Fibroblast of lung (primary cell): ENCODE data around the gene LBR. TPM values are rescaled to one million over a fixed set of nuclear protein-coding genes. Genes with fewer than 3 reads are reported as not detected.

Experiments used
- DNase-seq, 2 donors: peaks; one replicate each; pipeline versions ENCODE4 v3.0.0 to v3.0.0-alpha.2; 2010; ENCODE audit warnings: low read depth in 2 of 2
- H2AFZ ChIP-seq: 2 replicates; pipeline ENCODE4 v1.5.1; 2012; ENCODE audit warnings: low read length, control low read depth, inconsistent platforms
- H3K27ac ChIP-seq: 2 replicates; pipeline ENCODE4 v1.5.1; 2011; ENCODE audit warnings: low read length, control low read depth; ENCODE audit not compliant: insufficient read depth
- H3K27me3 ChIP-seq: 2 replicates; pipeline ENCODE4 v1.5.1; 2011; ENCODE audit warnings: mild to moderate bottlenecking, low read length; ENCODE audit not compliant: control insufficient read depth, insufficient read depth
- H3K36me3 ChIP-seq: 2 replicates; pipeline ENCODE4 v1.5.1; 2011; ENCODE audit warnings: low read length; ENCODE audit not compliant: control insufficient read depth, insufficient read depth
- H3K4me1 ChIP-seq: 2 replicates; pipeline ENCODE4 v1.5.1; 2011; ENCODE audit warnings: low read length; ENCODE audit not compliant: control insufficient read depth, insufficient read depth; ENCODE audit errors: extremely low read depth
- H3K4me2 ChIP-seq: 2 replicates; pipeline ENCODE4 v1.5.1; 2011; ENCODE audit warnings: low read length, control low read depth; ENCODE audit not compliant: insufficient read depth; ENCODE audit errors: extremely low read depth
- H3K4me3 ChIP-seq, 4 experiments: fragments of 200-600 bp in 1 of 4; sonication (generic) in 1 of 4; replicated peaks in 1 of 4; 2 replicates each; pipeline ENCODE4 v1.5.1; 2011 to 2016; ENCODE audit warnings: low read length in 4 of 4, low read depth in 3 of 4, mild to moderate bottlenecking in 3 of 4, control low read depth in 2 of 4, inconsistent platforms in 1 of 4, mixed read lengths in 1 of 4; ENCODE audit not compliant: insufficient read depth in 1 of 4; ENCODE audit errors: control extremely low read depth in 1 of 4
- H3K79me2 ChIP-seq: 2 replicates; pipeline ENCODE4 v1.5.1; 2012; ENCODE audit warnings: mild to moderate bottlenecking, low read length, inconsistent platforms; ENCODE audit not compliant: control insufficient read depth, insufficient read depth
- H3K9ac ChIP-seq: 2 replicates; pipeline ENCODE4 v1.5.1; 2011; ENCODE audit warnings: mild to moderate bottlenecking, low read length, control low read depth; ENCODE audit not compliant: insufficient read depth
- H3K9me3 ChIP-seq: 2 replicates; pipeline ENCODE4 v1.5.1; 2012; ENCODE audit warnings: low read depth, low read length; ENCODE audit not compliant: control insufficient read depth, insufficient read depth
- H4K20me1 ChIP-seq: 2 replicates; pipeline ENCODE4 v1.5.1; 2011; ENCODE audit warnings: low read length; ENCODE audit not compliant: control insufficient read depth, insufficient read depth; ENCODE audit errors: extremely low read depth
- EZH2 ChIP-seq: IDR thresholded peaks from 2 replicates; pipeline ENCODE4 v1.5.1; 2012; ENCODE audit warnings: low read length, control low read depth, mild to moderate bottlenecking; ENCODE audit errors: missing control alignments
- polyA plus RNA-seq, 2 donors: library from polyadenylated mRNA; depleted of rRNA in 1 of 2; stranded (reverse) in 1 of 2; unstranded in 1 of 2; fragments of >200 nt; gene quantifications; 2 replicates each; pipeline ENCODE4 v1.2.1, GENCODE V29; 2011 to 2012; ENCODE audit warnings: missing spikeins in 1 of 2
- total RNA-seq: library from RNA; depleted of rRNA; stranded (reverse); fragments of >200 nt; gene quantifications from 2 replicates; pipeline ENCODE4 v1.2.1, GENCODE V29; 2014
- TF ChIP-seq, protein P1 (sequence below), 2 donors: IDR thresholded peaks in 1 of 2; conservative IDR thresholded peaks in 1 of 2; 1 replicate in 1 of 2; 2 replicates in 1 of 2; pipeline ENCODE4 v1.5.1; 2011 to 2012; ENCODE audit warnings: low read length in 2 of 2, control low read depth in 1 of 2, inconsistent platforms in 1 of 2, low read depth in 1 of 2, mild to moderate bottlenecking in 1 of 2

LBR gene
- total and polyA plus RNA-seq, 2 donors (not counting 1 experiment from before 2014, with no cell fraction given) = 33.9 to 34.1 TPM

DNA sequence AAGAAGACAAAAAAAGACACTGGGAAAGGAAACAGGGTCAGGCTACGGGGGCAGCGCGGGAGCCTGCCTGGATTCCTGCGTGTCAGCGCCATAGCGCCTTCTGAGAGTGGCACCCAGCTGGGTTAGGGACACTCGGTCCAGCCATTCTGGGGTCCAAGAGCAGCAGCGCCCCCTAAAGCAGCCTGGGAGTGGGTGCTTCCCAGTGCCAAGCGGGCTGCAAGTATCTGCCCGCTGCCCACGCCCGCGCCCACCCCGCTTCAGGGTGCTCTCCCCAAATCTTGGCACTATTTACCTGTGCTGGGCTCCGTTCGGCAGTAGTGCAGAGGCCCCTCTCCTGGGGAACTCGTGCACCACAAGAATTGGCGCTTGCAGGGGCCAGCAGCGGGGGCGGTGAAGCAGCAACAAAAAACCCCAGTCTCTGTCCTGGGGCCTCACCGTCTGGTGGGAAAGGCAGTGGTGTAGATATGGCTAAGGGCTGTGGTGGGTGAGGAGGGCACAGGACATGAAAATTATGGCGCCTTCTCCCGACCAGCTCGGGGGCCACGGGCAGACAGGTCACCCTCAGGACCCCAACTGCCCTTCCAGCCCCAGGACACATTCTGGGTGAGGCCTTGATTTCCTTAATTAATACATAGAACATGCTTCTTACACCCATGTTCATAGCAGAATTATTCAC, 24.1 kb upstream of the LBR start:
- no peaks in the 10 kb centered on the region for H4K20me1 ChIP-seq
- no peaks in the 10 kb centered on the region for H3K9me3 ChIP-seq
- no peak overlapping the region for H2AFZ ChIP-seq
- no peaks in the 10 kb centered on the region for H3K27me3 ChIP-seq
- H3K4me3 ChIP-seq = no peak overlapping the region
- TF ChIP-seq, protein P1, sequence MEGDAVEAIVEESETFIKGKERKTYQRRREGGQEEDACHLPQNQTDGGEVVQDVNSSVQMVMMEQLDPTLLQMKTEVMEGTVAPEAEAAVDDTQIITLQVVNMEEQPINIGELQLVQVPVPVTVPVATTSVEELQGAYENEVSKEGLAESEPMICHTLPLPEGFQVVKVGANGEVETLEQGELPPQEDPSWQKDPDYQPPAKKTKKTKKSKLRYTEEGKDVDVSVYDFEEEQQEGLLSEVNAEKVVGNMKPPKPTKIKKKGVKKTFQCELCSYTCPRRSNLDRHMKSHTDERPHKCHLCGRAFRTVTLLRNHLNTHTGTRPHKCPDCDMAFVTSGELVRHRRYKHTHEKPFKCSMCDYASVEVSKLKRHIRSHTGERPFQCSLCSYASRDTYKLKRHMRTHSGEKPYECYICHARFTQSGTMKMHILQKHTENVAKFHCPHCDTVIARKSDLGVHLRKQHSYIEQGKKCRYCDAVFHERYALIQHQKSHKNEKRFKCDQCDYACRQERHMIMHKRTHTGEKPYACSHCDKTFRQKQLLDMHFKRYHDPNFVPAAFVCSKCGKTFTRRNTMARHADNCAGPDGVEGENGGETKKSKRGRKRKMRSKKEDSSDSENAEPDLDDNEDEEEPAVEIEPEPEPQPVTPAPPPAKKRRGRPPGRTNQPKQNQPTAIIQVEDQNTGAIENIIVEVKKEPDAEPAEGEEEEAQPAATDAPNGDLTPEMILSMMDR (conservative IDR thresholded peaks at IDR 0.05 in 1 of 2, IDR thresholded peaks at IDR 0.05 in 1 of 2; ENCODE audit: low read depth in 1 of 2, low read length in 2 of 2) = no peak
- TF ChIP-seq EZH2 = no peak
- DNase-seq = no peak
- no peak overlapping the region for H3K9ac ChIP-seq
- no peak overlapping the region for H3K27ac ChIP-seq
- no peaks in the 10 kb centered on the region for H3K36me3 ChIP-seq
- H3K4me2 ChIP-seq = no peak overlapping the region
- H3K4me1 ChIP-seq = peaks cover 16% of the 10 kb centered on the region
- H3K79me2 ChIP-seq = no peaks in the 10 kb centered on the region

DNA sequence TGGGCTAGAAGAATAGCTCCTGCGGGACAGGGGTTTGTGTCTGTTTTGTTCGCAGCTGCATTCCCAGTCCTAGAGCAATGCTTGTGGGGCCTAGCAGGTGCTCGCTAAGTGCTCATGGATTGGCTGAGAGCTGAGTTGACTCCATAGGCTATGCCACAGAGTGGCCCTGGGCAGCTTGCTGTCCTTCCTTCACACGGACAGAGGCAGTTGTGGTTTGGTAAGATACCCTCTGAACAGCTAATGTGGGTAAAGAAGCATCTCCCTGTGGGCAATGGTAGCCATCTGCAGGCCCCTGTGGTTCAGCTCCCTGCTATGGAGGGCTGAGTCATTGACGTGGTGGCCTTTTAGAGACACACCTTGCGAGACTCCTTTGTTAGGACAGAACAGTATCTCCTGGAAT, 23.5 kb upstream of the LBR start:
- DNase-seq = no peak
- Histone ChIP-seq H3K9me3 (no peaks in the 10 kb centered on the region), H3K4me3 (no peak overlapping the region), H3K27ac (no peak overlapping the region), H3K36me3 (no peaks in the 10 kb centered on the region), H3K27me3 (no peaks in the 10 kb centered on the region), H3K4me1 (peaks cover 16% of the 10 kb centered on the region), H4K20me1 (no peaks in the 10 kb centered on the region), H3K4me2 (no peak overlapping the region), H2AFZ (no peak overlapping the region), H3K79me2 (no peaks in the 10 kb centered on the region), H3K9ac (no peak overlapping the region)
- no peak for TF ChIP-seq EZH2
- TF ChIP-seq, protein P1 (conservative IDR thresholded peaks at IDR 0.05 in 1 of 2, IDR thresholded peaks at IDR 0.05 in 1 of 2; ENCODE audit: low read depth in 1 of 2, low read length in 2 of 2) = no peak

DNA sequence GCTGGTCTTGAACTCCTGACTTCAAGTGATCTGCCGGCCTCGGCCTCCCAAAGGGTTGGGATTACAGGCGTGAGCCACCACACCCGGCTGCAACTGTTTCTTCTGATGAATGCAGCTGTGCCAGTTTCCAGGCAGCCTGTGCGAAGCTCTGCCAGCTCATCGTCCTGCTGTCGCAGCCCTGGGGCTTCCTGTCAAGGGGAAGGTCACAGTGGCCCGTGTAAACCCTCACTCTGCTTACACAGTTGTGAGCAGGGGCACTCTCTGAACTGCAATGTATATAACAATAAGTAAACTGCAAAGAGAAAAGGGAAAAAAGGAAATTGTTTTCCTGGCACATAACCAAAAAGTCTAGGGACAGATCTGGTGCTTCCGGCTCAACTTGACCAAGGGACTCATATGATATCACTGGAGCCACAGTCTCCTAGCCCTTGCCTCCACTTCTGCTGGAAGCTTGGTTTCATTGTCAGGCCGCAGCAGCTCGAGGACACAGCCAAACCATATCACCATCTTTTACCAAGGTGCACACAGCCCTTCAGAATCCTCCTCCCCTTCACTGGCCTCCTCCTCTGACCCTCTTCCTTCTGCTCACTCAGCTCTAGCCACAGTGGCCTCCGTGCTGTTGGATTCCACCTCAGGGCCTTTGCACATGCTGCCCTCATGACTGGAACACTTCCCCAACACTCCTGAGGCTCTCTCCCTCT, 22.8 kb upstream of the LBR start:
- no peak overlapping the region for H3K27ac ChIP-seq
- H3K4me2 ChIP-seq = no peak overlapping the region
- H4K20me1 ChIP-seq = no peaks in the 10 kb centered on the region
- H3K9ac ChIP-seq = no peak overlapping the region
- no peaks in the 10 kb centered on the region for H3K79me2 ChIP-seq
- H2AFZ ChIP-seq = no peak overlapping the region
- no peaks in the 10 kb centered on the region for H3K36me3 ChIP-seq
- H3K4me1 ChIP-seq = peaks cover 20% of the 10 kb centered on the region
- no peaks in the 10 kb centered on the region for H3K9me3 ChIP-seq
- TF ChIP-seq, protein P1 (conservative IDR thresholded peaks at IDR 0.05 in 1 of 2, IDR thresholded peaks at IDR 0.05 in 1 of 2; ENCODE audit: low read depth in 1 of 2, low read length in 2 of 2) = no peak
- no peak for TF ChIP-seq EZH2
- H3K27me3 ChIP-seq = no peaks in the 10 kb centered on the region
- no peak for DNase-seq
- no peak overlapping the region for H3K4me3 ChIP-seq
